ENCODE results near the gene ADAMTS20.

Gene ADAMTS20

GRCh38 chr12:43349863-43350262 is 202.1 kb downstream of the ADAMTS20 start:
- Histone ChIP-seq H3K36me3 (replicated peaks; ENCODE audit: insufficient read depth, low read length) (no peaks in the 10 kb centered on the region), H2AFZ (ENCODE audit: low read length) (no peak overlapping the region), H4K20me1 (ENCODE audit: insufficient read depth, low read length) (no peaks in the 10 kb centered on the region), H3K27me3 (replicated peaks; ENCODE audit: insufficient read depth, low read length) (no peaks in the 10 kb centered on the region), H3K4me2 (ENCODE audit: low read depth, low read length) (no peak overlapping the region), H3K9me2 (replicated peaks; ENCODE audit: insufficient read depth, low read length) (no peaks in the 10 kb centered on the region), H3F3A (ENCODE audit: insufficient read depth, low read length) (no peaks in the 10 kb centered on the region), H3K79me2 (ENCODE audit: low read length) (no peaks in the 10 kb centered on the region), H3K27ac (ENCODE audit: low read length) (no peak overlapping the region), H3K4me3 (ENCODE audit: low read length) (no peak overlapping the region), H3K9me3 (replicated peaks; ENCODE audit: insufficient read depth, low read length) (no peaks in the 10 kb centered on the region), H3K9ac (ENCODE audit: low read length) (no peak overlapping the region), H3K4me1 (ENCODE audit: low read length) (no peaks in the 10 kb centered on the region)
- peak; percentile 37 for TF ChIP-seq CTCF (IDR thresholded peaks at IDR 0.05; ENCODE audit: low read length)
- no peak for TF ChIP-seq EZH2phosphoT487 (IDR thresholded peaks at IDR 0.05; ENCODE audit: low read length)
- no peak for DNase-seq

GRCh38 chr12:43348221-43348620 is 203.8 kb downstream of the ADAMTS20 start:
- no peak for DNase-seq
- Histone ChIP-seq H3K27ac (ENCODE audit: low read length) (no peak overlapping the region), H3K4me2 (ENCODE audit: low read depth, low read length) (no peak overlapping the region), H4K20me1 (ENCODE audit: insufficient read depth, low read length) (no peaks in the 10 kb centered on the region), H3K9me3 (replicated peaks; ENCODE audit: insufficient read depth, low read length) (no peaks in the 10 kb centered on the region), H3K9ac (ENCODE audit: low read length) (no peak overlapping the region), H3K4me1 (ENCODE audit: low read length) (no peaks in the 10 kb centered on the region), H3K27me3 (replicated peaks; ENCODE audit: insufficient read depth, low read length) (no peaks in the 10 kb centered on the region), H3K36me3 (replicated peaks; ENCODE audit: insufficient read depth, low read length) (no peaks in the 10 kb centered on the region), H3K9me2 (replicated peaks; ENCODE audit: insufficient read depth, low read length) (no peaks in the 10 kb centered on the region), H2AFZ (ENCODE audit: low read length) (no peak overlapping the region), H3F3A (ENCODE audit: insufficient read depth, low read length) (no peaks in the 10 kb centered on the region), H3K79me2 (ENCODE audit: low read length) (no peaks in the 10 kb centered on the region), H3K4me3 (ENCODE audit: low read length) (no peak overlapping the region)
- TF ChIP-seq EZH2phosphoT487 (IDR thresholded peaks at IDR 0.05; ENCODE audit: low read length) (no peak), CTCF (IDR thresholded peaks at IDR 0.05; ENCODE audit: low read length) (no peak), EZH2 (optimal IDR thresholded peaks at IDR 0.05; ENCODE audit: low read depth, low read length) (no peak)

GRCh38 chr12:43347026-43347425 is 205.0 kb downstream of the ADAMTS20 start:
- H3K4me3 ChIP-seq (ENCODE audit: low read length), result no peak overlapping the region
- H4K20me1 ChIP-seq (ENCODE audit: insufficient read depth, low read length), result no peaks in the 10 kb centered on the region
- H3K27me3 ChIP-seq (replicated peaks; ENCODE audit: insufficient read depth, low read length), result no peaks in the 10 kb centered on the region
- H3K4me1 ChIP-seq (ENCODE audit: low read length), result peaks cover 8% of the 10 kb centered on the region
- H3K79me2 ChIP-seq (ENCODE audit: low read length), result no peaks in the 10 kb centered on the region
- no peak overlapping the region for H2AFZ ChIP-seq (ENCODE audit: low read length)
- H3F3A ChIP-seq (ENCODE audit: insufficient read depth, low read length), result no peaks in the 10 kb centered on the region
- no peak for DNase-seq
- TF ChIP-seq EZH2 (optimal IDR thresholded peaks at IDR 0.05; ENCODE audit: low read depth, low read length) (no peak), CTCF (IDR thresholded peaks at IDR 0.05; ENCODE audit: low read length) (no peak), EZH2phosphoT487 (IDR thresholded peaks at IDR 0.05; ENCODE audit: low read length) (no peak)
- H3K4me2 ChIP-seq (ENCODE audit: low read depth, low read length), result no peak overlapping the region
- H3K9me2 ChIP-seq (replicated peaks; ENCODE audit: insufficient read depth, low read length), result no peaks in the 10 kb centered on the region
- no peaks in the 10 kb centered on the region for H3K9me3 ChIP-seq (replicated peaks; ENCODE audit: insufficient read depth, low read length)
- H3K36me3 ChIP-seq (replicated peaks; ENCODE audit: insufficient read depth, low read length), result no peaks in the 10 kb centered on the region
- no peak overlapping the region for H3K9ac ChIP-seq (ENCODE audit: low read length)
- H3K27ac ChIP-seq (ENCODE audit: low read length), result no peak overlapping the region

Data from MM.1S (cell line).